Measurements from ENCODE around the gene EVA1A.

Gene EVA1A

DNA sequence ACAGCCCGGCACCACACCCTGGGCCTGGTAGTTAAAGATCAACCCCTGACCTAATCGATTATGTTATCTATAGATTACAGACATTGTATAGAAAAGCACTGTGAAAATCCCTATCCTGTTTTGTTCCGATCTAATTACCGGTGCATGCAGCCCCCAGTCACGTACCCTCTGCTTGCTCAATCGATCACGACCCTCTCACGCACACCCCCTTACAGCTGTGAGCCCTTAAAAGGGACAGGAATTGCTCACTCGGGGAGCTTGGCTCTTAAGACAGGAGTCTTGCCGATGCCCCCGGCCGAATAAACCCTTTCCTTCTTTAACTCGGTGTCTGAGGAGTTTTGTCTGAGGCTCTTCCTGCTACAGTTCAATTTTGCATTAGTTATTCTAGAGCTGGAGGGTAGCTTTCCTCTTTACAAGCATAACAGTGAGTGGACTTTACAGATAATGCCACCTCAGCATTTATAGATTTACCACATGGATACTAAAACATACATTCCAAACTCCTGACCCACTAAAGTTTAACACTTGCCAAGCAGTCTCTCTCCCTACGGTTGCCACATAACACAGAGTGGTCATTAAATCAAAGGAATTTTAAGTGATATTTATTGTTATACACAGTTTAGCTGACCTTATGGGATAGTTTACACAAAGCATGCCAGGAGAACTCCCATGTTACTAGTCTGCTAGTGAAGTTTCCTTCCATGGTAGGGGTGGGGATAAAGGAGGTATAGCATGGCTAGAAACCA is 101.0 kb downstream of the EVA1A start:
- Histone ChIP-seq H3K4me1 (ENCODE audit: control insufficient read depth, insufficient read depth, low read depth, low read length) (peaks cover 2% of the 10 kb centered on the region), H3K9ac (ENCODE audit: low read length) (no peak overlapping the region), H3K27ac (ENCODE audit: low read length, poor library complexity, severe bottlenecking) (no peak overlapping the region), H2BK120ac (ENCODE audit: low read depth, low read length) (no peak overlapping the region), H3K18ac (ENCODE audit: low read depth in 1 of 2, low read length in 2 of 2) (peak overlapping the region in 1 of 2 experiments; percentile 64), H3K14ac (ENCODE audit: low read length in 2 of 2) (no peak overlapping the region), H3K36me3 (ENCODE audit: control insufficient read depth in 1 of 2, insufficient read depth in 2 of 2, low read depth in 1 of 2, low read length in 2 of 2) (no peaks in the 10 kb centered on the region), H3K23ac (ENCODE audit: low read length in 2 of 2) (no peak overlapping the region), H4K91ac (ENCODE audit: low read length) (no peak overlapping the region), H3K4me2 (ENCODE audit: low read length, poor library complexity, severe bottlenecking) (no peak overlapping the region), H3K27me3 (ENCODE audit: control insufficient read depth in 1 of 2, insufficient read depth in 1 of 2, low read length in 2 of 2) (peaks cover 5 to 17% of the 10 kb centered on the region in 2 experiments), H2AFZ (ENCODE audit: low read depth, low read length) (no peak overlapping the region), H3K79me1 (replicated peaks; ENCODE audit: low read length, poor library complexity, severe bottlenecking) (no peaks in the 10 kb centered on the region), H3K4ac (ENCODE audit: low read depth in 1 of 2, low read length in 2 of 2) (no peak overlapping the region), H4K8ac (ENCODE audit: low read length) (no peak overlapping the region), H2BK12ac (ENCODE audit: low read length in 2 of 2) (no peak overlapping the region), H3K9me3 (ENCODE audit: control insufficient read depth, low read length) (no peaks in the 10 kb centered on the region), H2BK5ac (ENCODE audit: low read depth, low read length, poor library complexity, severe bottlenecking) (no peak overlapping the region), H2AK5ac (ENCODE audit: low read length, severe bottlenecking) (no peak overlapping the region), H2BK15ac (ENCODE audit: low read depth, poor library complexity, severe bottlenecking) (no peak overlapping the region), H3K4me3 (ENCODE audit: insufficient read depth in 1 of 2, low read depth in 1 of 2, low read length in 2 of 2) (no peak overlapping the region)
- DNase-seq = peak; percentile 86
- WGBS = 91% methylated on average over 10 of the region's 14 CpGs

DNA sequence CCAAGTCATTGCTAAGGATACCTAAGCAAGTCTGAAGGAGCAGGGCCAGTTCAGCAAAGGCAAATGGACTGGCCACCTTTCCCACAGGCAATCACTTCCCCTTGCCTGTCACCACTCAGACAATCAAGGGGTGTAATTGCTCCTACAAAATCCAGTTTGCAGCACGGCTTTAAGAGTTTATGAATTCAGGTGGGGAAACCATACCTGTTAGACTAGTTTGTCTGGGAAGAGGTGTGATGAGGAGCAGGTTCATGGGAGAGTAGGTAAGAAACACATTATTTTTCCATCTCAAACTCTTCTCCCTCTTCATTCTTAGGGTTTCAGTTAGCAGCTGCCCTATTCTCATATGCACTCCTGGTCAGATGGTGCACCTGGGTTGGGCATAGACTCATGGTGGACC is 102.5 kb downstream of the EVA1A start:
- Histone ChIP-seq H3K27me3 (ENCODE audit: control insufficient read depth in 1 of 2, insufficient read depth in 1 of 2, low read length in 2 of 2) (peaks cover 0 to 13% of the 10 kb centered on the region in 2 experiments), H3K4me1 (ENCODE audit: control insufficient read depth, insufficient read depth, low read depth, low read length) (peaks cover 2% of the 10 kb centered on the region), H3K4me2 (ENCODE audit: low read length, poor library complexity, severe bottlenecking) (no peak overlapping the region), H4K8ac (ENCODE audit: low read length) (no peak overlapping the region), H2AK5ac (ENCODE audit: low read length, severe bottlenecking) (no peak overlapping the region), H4K91ac (ENCODE audit: low read length) (no peak overlapping the region), H3K9ac (ENCODE audit: low read length) (no peak overlapping the region), H2BK5ac (ENCODE audit: low read depth, low read length, poor library complexity, severe bottlenecking) (no peak overlapping the region), H3K4me3 (ENCODE audit: insufficient read depth in 1 of 2, low read depth in 1 of 2, low read length in 2 of 2) (no peak overlapping the region), H3K18ac (ENCODE audit: low read depth in 1 of 2, low read length in 2 of 2) (no peak overlapping the region), H3K27ac (ENCODE audit: low read length, poor library complexity, severe bottlenecking) (no peak overlapping the region), H3K36me3 (ENCODE audit: control insufficient read depth in 1 of 2, insufficient read depth in 2 of 2, low read depth in 1 of 2, low read length in 2 of 2) (no peaks in the 10 kb centered on the region), H2AFZ (ENCODE audit: low read depth, low read length) (no peak overlapping the region), H2BK12ac (ENCODE audit: low read length in 2 of 2) (no peak overlapping the region), H2BK120ac (ENCODE audit: low read depth, low read length) (no peak overlapping the region), H3K4ac (ENCODE audit: low read depth in 1 of 2, low read length in 2 of 2) (no peak overlapping the region), H2BK15ac (ENCODE audit: low read depth, poor library complexity, severe bottlenecking) (no peak overlapping the region), H3K9me3 (ENCODE audit: control insufficient read depth, low read length) (no peaks in the 10 kb centered on the region), H3K79me1 (replicated peaks; ENCODE audit: low read length, poor library complexity, severe bottlenecking) (no peaks in the 10 kb centered on the region), H3K23ac (ENCODE audit: low read length in 2 of 2) (no peak overlapping the region), H3K14ac (ENCODE audit: low read length in 2 of 2) (no peak overlapping the region)
- no peak for DNase-seq
- no CpG with 5 or more reads among the region's 1 CpG for WGBS

DNA sequence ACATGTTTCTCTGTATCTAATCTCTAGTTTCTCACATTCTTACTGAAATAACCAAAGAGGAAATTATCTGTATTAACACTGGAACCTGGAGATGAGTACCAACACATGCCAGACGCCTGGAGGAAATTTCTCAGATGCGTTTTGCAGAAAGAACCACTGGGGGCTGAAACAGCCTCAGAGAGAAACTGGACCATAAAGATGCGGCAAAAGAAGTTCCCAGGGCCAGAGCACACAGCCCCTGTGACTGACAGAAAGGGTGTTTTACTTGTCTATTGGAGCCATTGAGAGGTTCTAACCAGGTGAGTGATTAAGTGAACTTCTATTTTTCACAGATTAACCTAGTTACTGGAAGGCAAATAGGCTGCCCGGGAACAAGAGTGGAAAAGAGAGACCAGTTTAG is 103.9 kb downstream of the EVA1A start:
- H3K23ac ChIP-seq (ENCODE audit: low read length in 2 of 2) = no peak overlapping the region
- no peak overlapping the region for H4K91ac ChIP-seq (ENCODE audit: low read length)
- H3K9me3 ChIP-seq (ENCODE audit: control insufficient read depth, low read length) = peaks cover 3% of the 10 kb centered on the region
- H2AK5ac ChIP-seq (ENCODE audit: low read length, severe bottlenecking) = no peak overlapping the region
- H2BK12ac ChIP-seq (ENCODE audit: low read length in 2 of 2) = no peak overlapping the region
- H3K27me3 ChIP-seq (ENCODE audit: control insufficient read depth in 1 of 2, insufficient read depth in 1 of 2, low read length in 2 of 2) = peaks cover 0 to 13% of the 10 kb centered on the region in 2 experiments
- no peak overlapping the region for H3K9ac ChIP-seq (ENCODE audit: low read length)
- H3K4me1 ChIP-seq (ENCODE audit: control insufficient read depth, insufficient read depth, low read depth, low read length) = peaks cover 2% of the 10 kb centered on the region
- no peak overlapping the region for H3K4me2 ChIP-seq (ENCODE audit: low read length, poor library complexity, severe bottlenecking)
- no peaks in the 10 kb centered on the region for H3K79me1 ChIP-seq (replicated peaks; ENCODE audit: low read length, poor library complexity, severe bottlenecking)
- WGBS = 85% methylated on average over 4 of the region's 4 CpGs
- no peak for DNase-seq
- no peak overlapping the region for H2BK120ac ChIP-seq (ENCODE audit: low read depth, low read length)
- H2BK5ac ChIP-seq (ENCODE audit: low read depth, low read length, poor library complexity, severe bottlenecking) = no peak overlapping the region
- no peak overlapping the region for H2AFZ ChIP-seq (ENCODE audit: low read depth, low read length)
- H2BK15ac ChIP-seq (ENCODE audit: low read depth, poor library complexity, severe bottlenecking) = no peak overlapping the region
- no peak overlapping the region for H3K27ac ChIP-seq (ENCODE audit: low read length, poor library complexity, severe bottlenecking)
- H3K4ac ChIP-seq (ENCODE audit: low read depth in 1 of 2, low read length in 2 of 2) = no peak overlapping the region
- H4K8ac ChIP-seq (ENCODE audit: low read length) = no peak overlapping the region
- H3K4me3 ChIP-seq (ENCODE audit: insufficient read depth in 1 of 2, low read depth in 1 of 2, low read length in 2 of 2) = no peak overlapping the region
- no peaks in the 10 kb centered on the region for H3K36me3 ChIP-seq (ENCODE audit: control insufficient read depth in 1 of 2, insufficient read depth in 2 of 2, low read depth in 1 of 2, low read length in 2 of 2)
- no peak overlapping the region for H3K18ac ChIP-seq (ENCODE audit: low read depth in 1 of 2, low read length in 2 of 2)
- no peak overlapping the region for H3K14ac ChIP-seq (ENCODE audit: low read length in 2 of 2)

DNA sequence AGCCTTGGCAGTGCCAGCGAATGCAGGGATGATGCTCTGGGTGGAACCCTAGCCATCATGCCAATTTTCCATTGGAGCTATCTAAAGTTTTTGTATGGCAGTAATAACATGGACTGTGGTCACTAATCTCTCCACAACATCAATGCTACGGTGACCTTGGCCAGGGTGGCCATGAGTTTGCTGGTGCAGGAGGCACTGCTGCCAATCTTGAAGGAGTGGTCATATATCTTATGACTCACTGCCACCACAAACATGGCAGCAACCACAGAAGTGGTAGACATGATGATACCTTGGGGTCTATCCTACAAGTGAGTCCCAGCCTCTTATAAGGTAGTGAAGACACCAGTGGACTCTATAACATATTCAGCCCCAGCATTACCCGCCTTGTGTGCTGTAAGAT is 104.6 kb downstream of the EVA1A start:
- Histone ChIP-seq H3K79me1 (replicated peaks; ENCODE audit: low read length, poor library complexity, severe bottlenecking) (no peaks in the 10 kb centered on the region), H4K91ac (ENCODE audit: low read length) (no peak overlapping the region)
- 95% methylated on average over 3 of the region's 3 CpGs for WGBS

More for the DNA sequence above, 104.6 kb downstream of the EVA1A start:
- H3K14ac ChIP-seq (ENCODE audit: low read length in 2 of 2) = no peak overlapping the region
- no peak overlapping the region for H3K4me3 ChIP-seq (ENCODE audit: insufficient read depth in 1 of 2, low read depth in 1 of 2, low read length in 2 of 2)
- no peak overlapping the region for H2BK15ac ChIP-seq (ENCODE audit: low read depth, poor library complexity, severe bottlenecking)
- no peak overlapping the region for H4K8ac ChIP-seq (ENCODE audit: low read length)
- no peak overlapping the region for H3K23ac ChIP-seq (ENCODE audit: low read length in 2 of 2)
- H3K27ac ChIP-seq (ENCODE audit: low read length, poor library complexity, severe bottlenecking) = no peak overlapping the region
- no peak overlapping the region for H3K18ac ChIP-seq (ENCODE audit: low read depth in 1 of 2, low read length in 2 of 2)
- no peak overlapping the region for H3K9ac ChIP-seq (ENCODE audit: low read length)
- H3K36me3 ChIP-seq (ENCODE audit: control insufficient read depth in 1 of 2, insufficient read depth in 2 of 2, low read depth in 1 of 2, low read length in 2 of 2) = no peaks in the 10 kb centered on the region
- H2BK120ac ChIP-seq (ENCODE audit: low read depth, low read length) = no peak overlapping the region
- H2AK5ac ChIP-seq (ENCODE audit: low read length, severe bottlenecking) = no peak overlapping the region
- peaks cover 2% of the 10 kb centered on the region for H3K4me1 ChIP-seq (ENCODE audit: control insufficient read depth, insufficient read depth, low read depth, low read length)
- peaks cover 3% of the 10 kb centered on the region for H3K9me3 ChIP-seq (ENCODE audit: control insufficient read depth, low read length)
- H2BK5ac ChIP-seq (ENCODE audit: low read depth, low read length, poor library complexity, severe bottlenecking) = no peak overlapping the region
- no peak for DNase-seq
- peaks cover 0 to 13% of the 10 kb centered on the region in 2 experiments for H3K27me3 ChIP-seq (ENCODE audit: control insufficient read depth in 1 of 2, insufficient read depth in 1 of 2, low read length in 2 of 2)
- H3K4ac ChIP-seq (ENCODE audit: low read depth in 1 of 2, low read length in 2 of 2) = no peak overlapping the region
- no peak overlapping the region for H2BK12ac ChIP-seq (ENCODE audit: low read length in 2 of 2)
- no peak overlapping the region for H3K4me2 ChIP-seq (ENCODE audit: low read length, poor library complexity, severe bottlenecking)
- H2AFZ ChIP-seq (ENCODE audit: low read depth, low read length) = no peak overlapping the region
